Measurements from ENCODE around the gene POLG2. TPM values are rescaled to one million over a fixed set of nuclear protein-coding genes. Genes with fewer than 3 reads are reported as not detected.

The POLG2 gene
- total and polyA plus RNA-seq, 2 of the 8 experiments (the other 6 are each of a cell fraction or from before 2014, with no cell fraction given): 9.7 to 34.3 TPM

GRCh38 chr17:64491034-64491860, 5.6 kb downstream of the POLG2 start:
- Histone ChIP-seq H3K14ac (ENCODE audit: insufficient read length) (no peak overlapping the region), H3K4ac (replicated peaks; ENCODE audit: insufficient read length, low read depth, low read length) (no peak overlapping the region), H2AFZ (ENCODE audit: low read length) (no peak overlapping the region), H4K8ac (ENCODE audit: extremely low read depth, insufficient read depth, low read length) (no peak overlapping the region), H2BK12ac (ENCODE audit: low read depth, low read length) (no peak overlapping the region), H3K4me1 (replicated peaks in 1 of 4; ENCODE audit: control insufficient read depth in 3 of 4, insufficient read depth in 4 of 4, low read length in 3 of 4) (peaks cover 0 to 3% (median 0%) of the 10 kb centered on the region in 4 experiments; a peak in 1 of 7 replicates), H3K18ac (ENCODE audit: extremely low read depth, low read length) (no peak overlapping the region), H3K23me2 (ENCODE audit: low read depth, low read length) (peaks cover 3% of the 10 kb centered on the region), H4K20me1 (replicated peaks in 1 of 2; ENCODE audit: control insufficient read depth in 1 of 2, insufficient read depth in 2 of 2, low read length in 2 of 2) (peaks cover 0 to 3% of the 10 kb centered on the region in 2 experiments), H3K4me3 (ENCODE audit: extremely low read depth in 1 of 4, insufficient read depth in 2 of 4, low read depth in 3 of 4, low read length in 4 of 4) (no peak overlapping the region), H3K23ac (ENCODE audit: insufficient read length) (no peak overlapping the region), H2AK5ac (ENCODE audit: low read depth, low read length) (no peak overlapping the region), H3K9me3 (ENCODE audit: insufficient read depth in 2 of 2, low read depth in 1 of 2, low read length in 1 of 2) (peaks cover 0 to 2% of the 10 kb centered on the region in 2 experiments; a peak in 1 of 4 replicates), H2BK15ac (ENCODE audit: low read length) (no peak overlapping the region), H2BK120ac (replicated peaks; ENCODE audit: low read depth, low read length) (no peak overlapping the region), H3K36me3 (ENCODE audit: control insufficient read depth in 2 of 4, insufficient read depth in 4 of 4, low read length in 3 of 4) (peaks cover 11 to 66% (median 40%) of the 10 kb centered on the region in 4 experiments), H2BK20ac (ENCODE audit: low read length) (no peak overlapping the region), H3K79me2 (ENCODE audit: control insufficient read depth in 1 of 2, insufficient read depth in 2 of 2, low read length in 2 of 2) (peaks cover 3 to 30% of the 10 kb centered on the region in 2 experiments; a peak in 3 of 4 replicates), H3K4me2 (ENCODE audit: insufficient read depth in 1 of 2, low read depth in 2 of 2, low read length in 2 of 2) (no peak overlapping the region), H3K9ac (replicated peaks in 1 of 4; ENCODE audit: extremely low read depth in 1 of 4, low read depth in 3 of 4, low read length in 3 of 4) (no peak overlapping the region; a peak in 1 of 7 replicates), H3K27ac (ENCODE audit: low read depth, low read length) (no peak overlapping the region), H4K5ac (ENCODE audit: insufficient read length, low read depth, low read length) (no peak overlapping the region), H2BK5ac (ENCODE audit: low read depth, low read length) (no peak overlapping the region), H3K79me1 (ENCODE audit: low read depth, low read length) (peaks cover 6% of the 10 kb centered on the region), H3K27me3 (replicated peaks in 1 of 4; ENCODE audit: control insufficient read depth in 3 of 4, extremely low read depth in 1 of 4, insufficient read depth in 3 of 4, low read length in 3 of 4) (no peaks in the 10 kb centered on the region), H4K91ac (replicated peaks; ENCODE audit: insufficient read length, low read length) (no peak overlapping the region), H3K56ac (replicated peaks; ENCODE audit: insufficient read length, low read depth, low read length) (no peak overlapping the region)
- FAIRE-seq: no peak
- no peak for DNase-seq (ENCODE audit: low read depth in 1 of 2, low spot score in 2 of 2)
- CTCF ChIA-PET (ENCODE audit: partially characterized antibody): interaction anchor here (0.6 to 6.0 kb wide), 19 partner anchors 8 to 633 kb away, joined by 3 to 112 read pairs (median 4); partner anchors contain the start of genes CEP95 and DDX5
- 91% methylated on average over 13 of the region's 13 CpGs; no CpG with 5 or more reads in 1 of the 2 experiments for WGBS, 2 experiments (ENCODE audit: extremely low coverage in 1 of 2, insufficient coverage in 1 of 2, insufficient read length in 1 of 2, insufficient replicate concordance in 2 of 2, low coverage in 1 of 2, low lambda C conversion rate in 2 of 2, missing lambda C conversion rate in 1 of 2)
- TF ChIP-seq CTCF (IDR thresholded peaks at IDR 0.05; ENCODE audit: control extremely low read depth in 1 of 3, insufficient read depth in 1 of 3, low read depth in 1 of 3, low read length in 3 of 3): peak; percentile 54 to 64 (median 60)
- no peak for TF ChIP-seq TEAD4 (IDR thresholded peaks at IDR 0.05; ENCODE audit: low read depth, low read length)
- TF ChIP-seq RAD21 (IDR thresholded peaks at IDR 0.05 in 1 of 2, conservative IDR thresholded peaks at IDR 0.05 in 1 of 2; ENCODE audit: low read depth in 2 of 2, low read length in 2 of 2): peak; percentile 63 to 68
- TF ChIP-seq RBBP5 (IDR thresholded peaks at IDR 0.05; ENCODE audit: borderline replicate concordance, low read depth, low read length): no peak
- TF ChIP-seq BRCA1 (IDR thresholded peaks at IDR 0.05; ENCODE audit: low read depth, low read length): no peak
- no peak for TF ChIP-seq HDAC6 (IDR thresholded peaks at IDR 0.05; ENCODE audit: low read depth, low read length)
- POLR2A ChIA-PET (ENCODE audit: partially characterized antibody): interaction anchor here (0.9 to 11.8 kb wide), 4 partner anchors 11 to 171 kb away, joined by 3 to 320 read pairs (median 5); partner anchors contain the start of genes CEP95, DDX5 and SMURF2
